Endothelial cell of umbilical vein (primary cell): ENCODE data around the gene SUSD2. TPM values are rescaled to one million over a fixed set of nuclear protein-coding genes. Genes with fewer than 3 reads are reported as not detected.

Experiments
- BruUV-seq: library from RNA; stranded (reverse); fragments of 400-500 nt; replicated peaks from 2 replicates; lab custom pipeline; 2021; lab: Mats Ljungman, UMichigan
- CTCF ChIA-PET: fragments of 300-600, 350-600 bp; sonication (Branson Sonifier 250); formaldehyde crosslinking; loops from one replicate; lab custom pipeline; 2021; ENCODE audit warnings: antibody characterized with exemption, inconsistent platforms; lab: Charles Lee
- POLR2A ChIA-PET: fragments of 300-600, 350-600 bp; sonication (Branson Sonifier 250); formaldehyde crosslinking; loops from one replicate; lab custom pipeline; 2021; ENCODE audit warnings: antibody characterized with exemption, inconsistent platforms; lab: Charles Lee
- DNase-seq: peaks from one replicate; pipeline ENCODE4 v3.0.0-alpha.2; 2011; ENCODE audit warnings: low read depth, low spot score
- FAIRE-seq: peaks from 2 replicates; lab custom pipeline; 2011; peaks lifted over from hg19 to GRCh38; lab: Jason Lieb, UNC
- H2AFZ ChIP-seq: 2 replicates; pipeline ENCODE4 v1.6.0; 2012; ENCODE audit warnings: low read depth, low read length, control low read depth, inconsistent platforms
- H3K27ac ChIP-seq: 2 replicates; pipeline ENCODE4 v1.5.1; 2011; ENCODE audit warnings: low read depth, mild to moderate bottlenecking, control low read depth, low read length, moderate library complexity; ENCODE audit not compliant: insufficient read depth
- H3K27me3 ChIP-seq, 2 experiments: 2 replicates each; pipeline versions ENCODE4 v1.6.0 to v1.6.1; 2011; ENCODE audit warnings: low read length in 2 of 2, mixed read lengths in 1 of 2; ENCODE audit not compliant: control insufficient read depth in 2 of 2, insufficient read depth in 2 of 2
- H3K36me3 ChIP-seq, 2 experiments: 2 replicates in 1 of 2; 3 replicates in 1 of 2; pipeline ENCODE4 v1.5.1; 2011; ENCODE audit warnings: low read length in 2 of 2, mild to moderate bottlenecking in 1 of 2, moderate library complexity in 1 of 2; ENCODE audit not compliant: control insufficient read depth in 2 of 2, insufficient read depth in 2 of 2; ENCODE audit errors: extremely low read depth in 1 of 2
- H3K4me1 ChIP-seq: 3 replicates; pipeline ENCODE4 v1.5.1; 2011; ENCODE audit warnings: mild to moderate bottlenecking, low read length; ENCODE audit not compliant: control insufficient read depth, insufficient read depth; ENCODE audit errors: extremely low read depth
- H3K4me2 ChIP-seq: 2 replicates; pipeline ENCODE4 v1.6.1; 2011; ENCODE audit warnings: low read length, control low read depth, mixed read lengths; ENCODE audit not compliant: insufficient read depth
- H3K4me3 ChIP-seq, 3 experiments: fragments of 200-600 bp in 1 of 3; sonication (generic), shearing (Covaris generic) in 1 of 3; replicated peaks in 1 of 3; 2 replicates each; pipeline ENCODE4 v1.5.1; 2011 to 2016; ENCODE audit warnings: control low read depth in 3 of 3, low read length in 3 of 3, mild to moderate bottlenecking in 2 of 3, inconsistent platforms in 1 of 3, low read depth in 1 of 3, moderate library complexity in 1 of 3; ENCODE audit not compliant: insufficient read depth in 1 of 3
- H3K79me2 ChIP-seq: 2 replicates; pipeline ENCODE4 v1.6.0; 2012; ENCODE audit warnings: low read length, inconsistent platforms; ENCODE audit not compliant: control insufficient read depth, insufficient read depth
- H3K9ac ChIP-seq: replicated peaks from 2 replicates; pipeline ENCODE3; 2011; ENCODE audit warnings: low read length, control low read depth; ENCODE audit not compliant: insufficient read depth; ENCODE audit errors: extremely low read depth
- H3K9me1 ChIP-seq: replicated peaks from 3 replicates; pipeline ENCODE4 v1.6.0; 2011; ENCODE audit warnings: mild to moderate bottlenecking, low read length; ENCODE audit not compliant: control insufficient read depth, insufficient read depth; ENCODE audit errors: extremely low read depth
- H3K9me3 ChIP-seq: replicated peaks from 2 replicates; pipeline ENCODE4 v1.5.1; 2012; ENCODE audit warnings: low read length, inconsistent platforms; ENCODE audit not compliant: control insufficient read depth, insufficient read depth
- H4K20me1 ChIP-seq: replicated peaks from 2 replicates; pipeline ENCODE3; 2011; ENCODE audit warnings: mild to moderate bottlenecking, low read length; ENCODE audit not compliant: control insufficient read depth, insufficient read depth; ENCODE audit errors: extremely low read depth
- CTCF ChIP-seq, 2 donors: IDR thresholded peaks; 1 replicate in 1 of 2; 2 replicates in 1 of 2; pipeline ENCODE4 v1.5.1; 2011; ENCODE audit warnings: low read length in 2 of 2, mild to moderate bottlenecking in 2 of 2, moderate library complexity in 2 of 2, control low read depth in 1 of 2, inconsistent platforms in 1 of 2, low read depth in 1 of 2; ENCODE audit not compliant: insufficient read depth in 1 of 2; ENCODE audit errors: extremely low read depth in 1 of 2
- EZH2 ChIP-seq: IDR thresholded peaks from 2 replicates; pipeline ENCODE4 v1.6.1; 2012; ENCODE audit warnings: borderline replicate concordance, low read depth, mild to moderate bottlenecking, moderate library complexity, low read length, inconsistent platforms; ENCODE audit not compliant: severe bottlenecking
- FOS ChIP-seq: IDR thresholded peaks from 2 replicates; pipeline ENCODE4 v1.6.1; 2011; ENCODE audit warnings: mild to moderate bottlenecking, low read length, moderate library complexity, borderline replicate concordance; ENCODE audit not compliant: insufficient read depth
- GATA2 ChIP-seq: IDR thresholded peaks from 2 replicates; pipeline ENCODE4 v1.7.0; 2011; ENCODE audit warnings: low read depth, mild to moderate bottlenecking, moderate library complexity, mixed read lengths, low read length; ENCODE audit not compliant: insufficient read length, insufficient read depth
- JUN ChIP-seq: IDR thresholded peaks from 2 replicates; pipeline ENCODE4 v1.6.1; 2011; ENCODE audit warnings: borderline replicate concordance, low read depth; ENCODE audit not compliant: insufficient read length, insufficient read depth
- MYC ChIP-seq: IDR thresholded peaks from one replicate; pipeline ENCODE4 v1.6.1; 2011; ENCODE audit warnings: mild to moderate bottlenecking, low read depth, low read length
- POLR2A ChIP-seq: IDR thresholded peaks from 2 replicates; pipeline ENCODE4 v1.6.1; 2012; ENCODE audit warnings: low read depth, mild to moderate bottlenecking, control low read depth, low read length
- POLR2AphosphoS5 ChIP-seq: IDR thresholded peaks from 2 replicates; pipeline ENCODE4 v1.6.1; 2012; ENCODE audit warnings: low read depth, mild to moderate bottlenecking, control low read depth, low read length, moderate library complexity; ENCODE audit not compliant: insufficient read depth
- dilution Hi-C: fragments of 300-500 bp; cut with MboI; formaldehyde crosslinking; loops from one replicate; pipeline ENCODE4 v1.15.0; 2019; ENCODE audit warnings: low sequenced_read_pairs; ENCODE audit not compliant: extremely low pct_ligation_motif_present
- intact Hi-C: fragments of 100-400 bp; cut with micrococcal nuclease; formaldehyde crosslinking; loops from one replicate; pipeline ENCODE4 v1.10.0; 2022
- polyA plus RNA-seq, 4 experiments: library from polyadenylated mRNA; depleted of rRNA in 3 of 4; stranded (reverse) in 3 of 4; unstranded in 1 of 4; fragments of >200 nt; gene quantifications; 2 replicates each; pipeline versions ENCODE4 v1.2.1 to v1.2.3, GENCODE V29; 2011 to 2012; ENCODE audit warnings: missing spikeins in 1 of 4
- total RNA-seq: library from RNA; stranded (reverse); gene quantifications from 2 replicates; pipeline ENCODE4 v1.2.3, GENCODE V29; 2021
- TF ChIP-seq, protein P1 (sequence below): IDR thresholded peaks from 2 replicates; pipeline ENCODE4 v1.6.1; 2011; ENCODE audit not compliant: insufficient read depth, insufficient read length

The SUSD2 gene
- total and polyA plus RNA-seq, 2 donors (not counting 3 experiments of a cell fraction or from before 2014, with no cell fraction given), result 0.26 to 0.27 TPM

DNA sequence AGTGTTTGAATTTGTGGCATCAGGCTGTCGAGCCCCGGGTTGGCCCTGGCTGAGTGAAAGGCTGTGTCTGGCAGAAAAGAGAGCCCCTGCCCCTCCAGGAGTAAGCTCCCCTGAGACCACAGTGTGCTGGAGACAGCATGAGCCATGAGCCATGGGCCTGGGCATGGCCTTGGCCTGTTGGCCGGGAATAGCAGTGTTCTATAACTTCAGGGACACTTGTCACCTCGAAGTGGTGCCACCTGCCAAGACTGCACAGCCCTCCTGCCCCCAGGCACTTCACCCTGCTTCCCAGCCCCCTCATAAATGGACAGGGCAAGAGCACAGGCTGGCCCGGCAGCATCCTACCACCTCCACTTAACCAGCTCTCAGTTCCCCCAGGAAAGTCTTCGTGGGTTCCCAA lies 20.7 kb upstream of the SUSD2 start:
- Histone ChIP-seq H2AFZ (no peak overlapping the region), H3K4me3 (no peak overlapping the region), H4K20me1 (no peaks in the 10 kb centered on the region), H3K4me2 (no peak overlapping the region), H3K9me3 (no peaks in the 10 kb centered on the region), H3K27ac (no peak overlapping the region), H3K4me1 (peaks cover 9% of the 10 kb centered on the region), H3K27me3 (no peaks in the 10 kb centered on the region), H3K36me3 (peaks cover 0 to 9% of the 10 kb centered on the region in 2 experiments), H3K79me2 (peaks cover 4% of the 10 kb centered on the region), H3K9ac (no peak overlapping the region), H3K9me1 (no peaks in the 10 kb centered on the region)
- CTCF ChIA-PET, result interaction anchor here (1.0 to 1.4 kb wide), 2 partner anchors 14 to 53 kb away, joined by 3 to 6 read pairs; no protein-coding TSS in a partner anchor
- dilution Hi-C loops (no loop called here), intact Hi-C loops (no loop called here)
- no peak for DNase-seq
- FAIRE-seq, result no peak
- TF ChIP-seq MYC (no peak), CTCF (IDR thresholded peaks at IDR 0.05; ENCODE audit: extremely low read depth in 1 of 2, insufficient read depth in 1 of 2, low read depth in 1 of 2, low read length in 2 of 2) (no peak), GATA2 (no peak)
- TF ChIP-seq, protein P1, sequence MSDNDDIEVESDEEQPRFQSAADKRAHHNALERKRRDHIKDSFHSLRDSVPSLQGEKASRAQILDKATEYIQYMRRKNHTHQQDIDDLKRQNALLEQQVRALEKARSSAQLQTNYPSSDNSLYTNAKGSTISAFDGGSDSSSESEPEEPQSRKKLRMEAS, result no peak
- POLR2A ChIA-PET, result no interaction called here
- no TSS peak for BruUV-seq

DNA sequence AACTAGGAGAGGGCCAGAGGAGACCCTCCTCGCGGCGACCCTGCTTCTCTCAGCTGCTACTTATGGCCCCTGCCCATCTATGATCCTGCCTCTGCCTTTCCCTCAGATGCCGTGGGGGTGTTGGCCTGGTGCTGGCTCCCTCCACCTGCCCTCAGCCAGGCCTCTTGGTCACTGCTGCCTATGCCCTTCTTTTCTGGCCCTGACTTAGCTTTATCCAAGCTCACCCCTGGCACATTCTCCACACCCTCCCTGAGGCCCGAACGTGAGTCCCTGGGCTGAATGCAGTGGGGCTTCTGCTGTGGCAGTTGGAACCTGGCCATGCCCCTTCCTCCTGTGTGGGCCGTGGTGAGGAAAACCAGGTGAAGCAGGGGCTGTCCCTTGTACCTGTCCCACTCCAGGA lies 19.8 kb upstream of the SUSD2 start:
- POLR2A ChIA-PET, result no interaction called here
- no peak for FAIRE-seq
- Histone ChIP-seq H3K9me3 (no peaks in the 10 kb centered on the region), H3K27ac (no peak overlapping the region), H3K9me1 (no peaks in the 10 kb centered on the region), H3K4me1 (peaks cover 8% of the 10 kb centered on the region), H3K79me2 (peaks cover 4% of the 10 kb centered on the region), H3K9ac (no peak overlapping the region), H3K4me3 (no peak overlapping the region), H2AFZ (no peak overlapping the region), H4K20me1 (no peaks in the 10 kb centered on the region), H3K27me3 (no peaks in the 10 kb centered on the region), H3K36me3 (peaks cover 3 to 10% of the 10 kb centered on the region in 2 experiments), H3K4me2 (no peak overlapping the region)
- no peak for DNase-seq
- CTCF ChIA-PET, result interaction anchor here (1.4 to 1.5 kb wide), 2 partner anchors 54 to 99 kb away, joined by 3 read pairs; no protein-coding TSS in a partner anchor
- no TSS peak for BruUV-seq
- intact Hi-C loops (no loop called here), dilution Hi-C loops (no loop called here)
- TF ChIP-seq POLR2AphosphoS5, result no peak
- TF ChIP-seq POLR2A, result no peak
- no peak for TF ChIP-seq EZH2
- no peak for TF ChIP-seq JUN
- TF ChIP-seq GATA2, result no peak
- TF ChIP-seq, protein P1, result no peak
- TF ChIP-seq MYC, result no peak
- no peak for TF ChIP-seq CTCF (IDR thresholded peaks at IDR 0.05; ENCODE audit: extremely low read depth in 1 of 2, insufficient read depth in 1 of 2, low read depth in 1 of 2, low read length in 2 of 2)
- TF ChIP-seq FOS, result no peak
